ENCODE data around the gene RNF212.

The RNF212 gene

DNA sequence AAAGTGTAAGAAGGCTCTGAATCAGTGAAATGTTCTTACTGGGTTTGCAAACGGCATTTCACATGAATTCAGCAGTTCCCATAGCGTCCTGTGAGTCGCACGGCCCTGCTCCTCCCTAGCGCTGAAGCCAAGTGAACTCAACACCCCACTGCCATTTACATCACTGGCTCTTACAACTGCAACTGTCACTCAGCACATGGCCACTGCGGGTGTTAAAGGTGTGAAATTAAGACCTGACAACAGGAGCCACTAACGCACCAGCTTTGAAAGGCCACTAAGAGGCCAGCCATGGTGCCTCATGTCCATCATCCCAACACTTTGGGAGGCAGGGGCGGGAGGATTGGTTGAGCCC is 31.7 kb downstream of the RNF212 start:
- TF ChIP-seq, protein P1, sequence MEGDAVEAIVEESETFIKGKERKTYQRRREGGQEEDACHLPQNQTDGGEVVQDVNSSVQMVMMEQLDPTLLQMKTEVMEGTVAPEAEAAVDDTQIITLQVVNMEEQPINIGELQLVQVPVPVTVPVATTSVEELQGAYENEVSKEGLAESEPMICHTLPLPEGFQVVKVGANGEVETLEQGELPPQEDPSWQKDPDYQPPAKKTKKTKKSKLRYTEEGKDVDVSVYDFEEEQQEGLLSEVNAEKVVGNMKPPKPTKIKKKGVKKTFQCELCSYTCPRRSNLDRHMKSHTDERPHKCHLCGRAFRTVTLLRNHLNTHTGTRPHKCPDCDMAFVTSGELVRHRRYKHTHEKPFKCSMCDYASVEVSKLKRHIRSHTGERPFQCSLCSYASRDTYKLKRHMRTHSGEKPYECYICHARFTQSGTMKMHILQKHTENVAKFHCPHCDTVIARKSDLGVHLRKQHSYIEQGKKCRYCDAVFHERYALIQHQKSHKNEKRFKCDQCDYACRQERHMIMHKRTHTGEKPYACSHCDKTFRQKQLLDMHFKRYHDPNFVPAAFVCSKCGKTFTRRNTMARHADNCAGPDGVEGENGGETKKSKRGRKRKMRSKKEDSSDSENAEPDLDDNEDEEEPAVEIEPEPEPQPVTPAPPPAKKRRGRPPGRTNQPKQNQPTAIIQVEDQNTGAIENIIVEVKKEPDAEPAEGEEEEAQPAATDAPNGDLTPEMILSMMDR (IDR thresholded peaks at IDR 0.05), result no peak
- Histone ChIP-seq H3K9me3 (ENCODE audit: control insufficient read depth, low read length) (no peaks in the 10 kb centered on the region), H3K36me3 (ENCODE audit: control insufficient read depth, insufficient read depth, low read length) (no peaks in the 10 kb centered on the region), H3K27me3 (ENCODE audit: control insufficient read depth, insufficient read depth, low read length) (no peaks in the 10 kb centered on the region), H3K9ac (no peak overlapping the region), H3K4me2 (ENCODE audit: low read length) (no peak overlapping the region), H3K27ac (peak overlapping the region; percentile 78), H3K79me2 (no peaks in the 10 kb centered on the region), H2AFZ (no peak overlapping the region), H3K4me3 (ENCODE audit: low read depth, low read length) (no peak overlapping the region), H3K4me1 (peaks cover 9% of the 10 kb centered on the region)

- peaks cover 9% of the 10 kb centered on the region for H3K4me1 ChIP-seq
- H3K27ac ChIP-seq, result no peak overlapping the region
- H2AFZ ChIP-seq, result no peak overlapping the region
- no peaks in the 10 kb centered on the region for H3K27me3 ChIP-seq (ENCODE audit: control insufficient read depth, insufficient read depth, low read length)
- no peak overlapping the region for H3K9ac ChIP-seq
- no peaks in the 10 kb centered on the region for H3K79me2 ChIP-seq
- H3K4me3 ChIP-seq (ENCODE audit: low read depth, low read length), result no peak overlapping the region
- TF ChIP-seq, protein P1 (IDR thresholded peaks at IDR 0.05), result no peak
- no peaks in the 10 kb centered on the region for H3K36me3 ChIP-seq (ENCODE audit: control insufficient read depth, insufficient read depth, low read length)
- H3K9me3 ChIP-seq (ENCODE audit: control insufficient read depth, low read length), result no peaks in the 10 kb centered on the region
- H3K4me2 ChIP-seq (ENCODE audit: low read length), result no peak overlapping the region
Observed at GRCh38 chr4:1080961-1081688, 32.2 kb downstream of the RNF212 start.

GRCh38 chr4:1080432-1080831 is 32.9 kb downstream of the RNF212 start:
- TF ChIP-seq, protein P1 (IDR thresholded peaks at IDR 0.05), result no peak
- Histone ChIP-seq H3K27ac (no peak overlapping the region), H3K36me3 (ENCODE audit: control insufficient read depth, insufficient read depth, low read length) (no peaks in the 10 kb centered on the region), H3K9ac (no peak overlapping the region), H3K4me1 (peaks cover 9% of the 10 kb centered on the region), H3K4me2 (ENCODE audit: low read length) (no peak overlapping the region), H3K4me3 (ENCODE audit: low read depth, low read length) (no peak overlapping the region), H3K27me3 (ENCODE audit: control insufficient read depth, insufficient read depth, low read length) (no peaks in the 10 kb centered on the region), H2AFZ (no peak overlapping the region), H3K79me2 (no peaks in the 10 kb centered on the region), H3K9me3 (ENCODE audit: control insufficient read depth, low read length) (no peaks in the 10 kb centered on the region)

DNA sequence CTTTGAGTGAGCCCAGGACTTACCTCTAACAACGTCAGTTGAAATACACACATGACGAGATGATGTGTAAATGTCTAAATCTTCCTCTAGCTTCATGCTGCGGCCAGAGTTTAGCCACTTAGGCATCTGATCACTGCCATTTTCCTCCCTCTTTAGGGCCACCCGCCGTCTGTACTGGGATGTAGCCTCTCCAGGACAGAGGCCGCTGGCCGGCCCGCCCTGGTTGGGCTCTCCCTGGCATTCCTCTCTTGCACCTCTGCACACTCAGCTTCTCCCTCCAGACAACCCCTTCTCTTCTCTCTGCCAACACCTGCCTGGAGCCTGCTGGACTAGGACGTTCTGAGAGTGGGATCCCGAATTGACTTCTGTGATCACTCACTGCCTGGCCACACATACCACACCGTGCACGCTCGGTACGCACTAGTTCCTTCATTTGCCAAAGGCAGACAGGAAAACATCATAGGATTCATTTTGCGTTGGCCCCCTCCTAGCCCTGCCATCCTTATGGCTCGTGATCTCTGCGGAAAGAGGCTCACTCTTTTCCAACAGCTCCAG is 33.6 kb downstream of the RNF212 start:
- Histone ChIP-seq H3K9me3 (ENCODE audit: control insufficient read depth, low read length) (no peaks in the 10 kb centered on the region), H3K4me2 (ENCODE audit: low read length) (no peak overlapping the region), H3K4me3 (ENCODE audit: low read depth, low read length) (no peak overlapping the region), H3K36me3 (ENCODE audit: control insufficient read depth, insufficient read depth, low read length) (no peaks in the 10 kb centered on the region), H3K79me2 (no peaks in the 10 kb centered on the region), H3K9ac (no peak overlapping the region), H3K27ac (no peak overlapping the region), H2AFZ (no peak overlapping the region), H3K4me1 (peaks cover 9% of the 10 kb centered on the region), H3K27me3 (ENCODE audit: control insufficient read depth, insufficient read depth, low read length) (no peaks in the 10 kb centered on the region)
- TF ChIP-seq, protein P1 (IDR thresholded peaks at IDR 0.05), result no peak

DNA sequence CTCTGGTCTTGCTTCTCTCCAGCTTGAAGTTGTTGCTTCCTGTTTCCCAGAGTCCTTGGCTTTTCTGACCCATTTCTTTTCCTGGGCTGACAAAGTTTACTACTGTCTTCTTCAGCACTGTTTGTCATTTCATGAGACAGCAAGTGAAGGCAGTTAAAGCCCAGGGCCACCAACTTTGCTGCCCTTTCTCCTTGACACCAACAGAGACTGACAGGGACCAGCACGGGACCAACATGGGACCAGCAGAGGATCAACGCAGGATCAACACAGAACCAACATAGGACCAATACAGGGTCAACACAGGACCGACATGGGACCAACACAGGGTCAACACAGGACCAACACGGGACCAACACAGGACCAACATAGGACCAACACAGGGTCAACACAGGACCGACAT is 34.9 kb downstream of the RNF212 start:
- Histone ChIP-seq H3K79me2 (no peaks in the 10 kb centered on the region), H3K27ac (no peak overlapping the region), H3K36me3 (ENCODE audit: control insufficient read depth, insufficient read depth, low read length) (no peaks in the 10 kb centered on the region), H3K9ac (no peak overlapping the region), H3K4me1 (peaks cover 9% of the 10 kb centered on the region), H3K4me3 (ENCODE audit: low read depth, low read length) (no peak overlapping the region), H3K4me2 (ENCODE audit: low read length) (no peak overlapping the region), H2AFZ (no peak overlapping the region), H3K9me3 (ENCODE audit: control insufficient read depth, low read length) (no peaks in the 10 kb centered on the region), H3K27me3 (ENCODE audit: control insufficient read depth, insufficient read depth, low read length) (no peaks in the 10 kb centered on the region)
- TF ChIP-seq, protein P1 (IDR thresholded peaks at IDR 0.05), result no peak
